ENCODE measurements around the gene PAFAH2. TPM values are rescaled to one million over a fixed set of nuclear protein-coding genes. Genes with fewer than 3 reads are reported as not detected.

PAFAH2 gene
- total RNA-seq, 1 donor from 2014 or later, result 5.1 TPM

GRCh38 chr1:26031611-26032220 is 33.9 kb upstream of the PAFAH2 start:
- peak; percentile 98 for DNase-seq (ENCODE audit: low spot score)

DNA sequence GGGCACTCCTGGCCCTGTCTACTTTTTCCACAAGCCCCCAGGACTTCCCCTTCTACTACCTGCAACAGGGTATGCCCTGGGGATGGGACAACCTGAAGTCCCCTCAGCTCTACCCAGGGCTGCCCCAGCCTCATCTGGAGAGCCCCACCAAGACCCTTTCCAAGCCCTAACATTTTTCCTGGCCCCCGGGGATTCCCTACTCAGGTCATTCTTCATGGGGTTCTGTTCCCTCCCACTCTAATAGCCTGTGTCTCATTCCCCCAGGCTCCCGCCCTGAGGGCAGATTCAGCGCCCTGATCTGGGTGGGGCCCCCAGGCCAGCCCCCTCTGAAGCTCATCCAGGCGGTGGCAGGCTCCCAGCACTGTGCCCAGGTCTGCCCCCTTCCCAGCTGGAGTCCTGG is 33.3 kb upstream of the PAFAH2 start:
- DNase-seq (ENCODE audit: low spot score), result no peak

GRCh38 chr1:26029864-26030481 is 32.1 kb upstream of the PAFAH2 start:
- DNase-seq (ENCODE audit: low spot score), result no peak

GRCh38 chr1:26029054-26029863 is 31.4 kb upstream of the PAFAH2 start:
- DNase-seq (ENCODE audit: low spot score), result no peak

DNA sequence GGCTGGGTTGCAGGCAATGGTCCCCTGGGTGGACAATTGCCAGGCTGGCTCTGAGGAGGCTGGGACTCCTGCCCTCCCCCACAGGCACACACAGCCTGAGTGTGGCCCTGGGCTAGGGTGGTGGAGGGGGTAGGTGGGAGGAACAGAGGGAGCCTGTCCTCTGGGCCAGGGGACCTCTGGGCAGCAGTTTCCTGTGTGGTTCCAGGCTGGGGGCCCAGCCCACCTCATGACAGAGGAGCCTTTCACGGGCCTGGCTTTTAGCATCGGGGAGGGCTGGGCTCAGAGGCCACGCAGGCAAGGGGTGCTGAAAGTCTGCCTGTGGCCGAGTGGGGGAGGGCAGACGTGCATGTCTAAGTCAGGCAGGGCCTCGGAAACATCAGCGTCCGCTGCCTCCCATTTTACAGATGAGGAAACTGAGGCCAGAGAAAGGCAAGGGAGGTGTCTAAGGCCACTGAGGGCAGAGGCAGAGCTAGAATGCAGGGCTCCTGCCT is 30.7 kb upstream of the PAFAH2 start:
- DNase-seq (ENCODE audit: low spot score), result no peak

DNA sequence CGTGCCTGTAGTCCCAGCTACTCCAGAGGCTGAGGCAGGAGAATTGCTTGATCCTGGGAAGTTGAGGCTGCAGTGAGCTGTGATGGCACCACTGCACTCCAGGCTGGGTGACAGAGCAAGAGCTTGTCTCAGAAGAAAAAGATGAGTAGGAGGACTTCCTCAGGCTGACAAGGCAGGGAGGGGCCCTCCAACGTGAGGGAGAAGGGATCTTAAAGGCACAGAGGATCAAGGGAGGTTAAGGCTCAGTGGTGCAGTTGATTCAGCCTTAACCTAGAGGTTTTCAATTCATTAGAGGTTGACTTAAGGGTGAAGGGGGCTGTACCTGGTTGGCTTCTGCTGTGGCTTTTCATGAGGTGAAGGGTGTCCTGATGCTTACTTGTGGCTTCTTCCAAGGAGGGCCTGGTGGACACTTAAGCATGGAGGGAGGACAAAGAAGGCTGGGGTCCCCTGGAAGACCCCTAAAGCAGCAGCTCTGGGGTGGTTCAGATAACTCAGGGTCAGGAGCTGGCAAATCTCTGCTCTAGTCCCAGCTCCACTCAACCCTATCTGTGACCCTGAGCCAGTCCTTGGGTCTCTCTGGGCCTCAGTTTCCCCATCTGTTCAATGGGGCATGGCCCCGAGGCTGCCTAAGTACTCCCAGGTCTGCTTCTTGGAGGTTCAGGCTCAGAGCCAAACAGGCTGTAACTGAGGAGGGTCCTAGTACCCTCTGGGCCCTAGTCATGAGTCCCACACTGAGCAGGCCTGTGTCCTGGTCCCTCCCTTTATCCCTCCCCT is 30.0 kb upstream of the PAFAH2 start:
- no peak for DNase-seq (ENCODE audit: low spot score)

DNA sequence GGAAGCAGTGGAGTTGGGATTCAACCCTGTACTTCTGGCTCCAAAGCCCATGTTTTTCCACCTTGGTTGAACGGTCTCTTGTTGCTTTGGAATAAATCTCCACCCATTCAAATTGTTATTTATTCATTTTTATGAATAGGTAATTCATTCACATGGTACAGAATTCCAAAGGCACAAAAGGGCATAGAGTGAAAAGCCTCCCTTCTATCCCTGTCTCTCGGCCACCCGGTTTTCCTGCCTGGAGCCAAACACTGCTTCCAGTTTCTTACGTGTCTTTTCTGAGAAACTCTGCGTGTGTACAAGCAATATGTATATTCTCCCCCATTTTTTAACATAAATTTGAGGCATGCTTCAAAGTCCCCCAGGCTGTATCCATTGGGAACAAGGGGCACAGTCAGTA is 27.7 kb upstream of the PAFAH2 start:
- no peak for DNase-seq (ENCODE audit: low spot score)

DNA sequence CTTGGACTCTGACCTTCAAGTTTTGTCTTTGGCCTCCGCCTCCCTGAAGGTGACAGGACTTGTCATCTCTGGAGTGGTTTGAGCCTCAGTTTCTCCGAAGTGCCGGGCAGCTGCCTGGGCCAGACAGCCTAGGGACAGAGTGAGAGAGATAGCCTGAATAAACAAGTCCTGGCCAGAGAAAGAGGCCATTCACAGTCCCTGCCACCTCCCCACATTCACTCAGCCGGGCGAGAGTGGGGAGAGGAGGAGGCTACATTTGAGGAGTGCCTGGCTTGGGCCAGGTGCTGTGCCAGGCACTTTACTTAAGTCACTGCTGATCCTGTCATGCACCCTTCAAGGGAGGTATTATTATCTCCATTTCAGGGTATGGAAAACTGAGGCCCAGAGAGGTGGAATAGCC is 27.2 kb upstream of the PAFAH2 start:
- DNase-seq (ENCODE audit: low spot score), result no peak

DNA sequence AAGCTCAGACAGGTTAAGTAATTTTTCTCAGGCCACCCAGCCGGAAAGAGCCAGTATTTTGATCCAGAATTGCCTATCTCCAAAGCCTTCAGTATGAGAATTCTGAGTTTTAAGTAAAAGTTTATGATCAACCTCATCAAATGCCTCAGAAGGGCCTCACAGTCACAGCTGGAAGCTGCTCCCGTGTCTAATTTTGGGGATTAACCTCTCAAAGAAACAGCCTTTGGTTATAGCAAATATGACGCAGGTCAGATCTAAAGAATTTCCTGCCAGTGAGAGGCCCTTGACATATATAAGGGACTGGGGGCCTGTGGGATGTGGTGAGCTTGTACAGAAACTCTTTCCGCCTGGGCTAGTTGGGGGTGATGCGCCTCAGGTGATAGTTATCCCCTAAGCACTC is 26.0 kb upstream of the PAFAH2 start:
- no peak for DNase-seq (ENCODE audit: low spot score)

DNA sequence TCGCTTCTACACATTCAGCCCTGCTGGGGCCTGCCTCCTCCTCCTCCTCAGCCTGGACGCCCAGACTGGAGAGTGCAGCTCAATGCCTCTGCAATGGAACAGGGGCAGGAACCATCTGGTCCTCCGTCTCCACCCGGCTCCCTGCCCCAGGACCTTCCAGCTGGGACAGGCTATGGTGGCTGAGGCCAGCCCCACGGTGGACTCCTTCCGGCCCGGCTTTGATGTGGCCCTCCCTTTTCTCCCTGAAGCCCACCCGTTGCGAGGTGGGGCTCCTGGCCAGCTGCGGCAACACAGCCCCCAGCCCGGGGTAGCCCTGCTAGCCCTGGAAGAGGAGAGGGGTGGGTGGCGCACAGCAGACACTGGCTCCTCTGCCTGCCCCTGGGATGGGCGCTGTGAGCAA is 25.1 kb upstream of the PAFAH2 start:
- no peak for DNase-seq (ENCODE audit: low spot score)

DNA sequence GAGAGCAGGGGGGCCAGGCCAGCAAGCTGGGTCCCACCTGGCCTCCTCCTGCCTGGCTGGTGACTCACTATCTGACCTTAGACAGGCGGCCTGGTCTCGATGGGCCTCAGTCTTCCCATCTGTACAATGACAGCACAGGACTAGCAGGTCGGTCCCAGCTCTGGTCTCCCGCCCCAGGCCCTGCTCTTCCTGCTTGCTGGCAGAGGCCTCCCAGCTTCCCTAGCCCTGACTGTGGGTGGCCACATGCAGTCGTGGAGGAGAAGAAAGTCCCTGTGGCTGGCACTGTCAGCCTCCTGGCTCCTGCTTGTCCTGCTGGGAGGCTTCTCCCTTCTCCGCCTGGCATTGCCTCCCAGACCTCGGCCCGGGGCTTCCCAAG is 24.5 kb upstream of the PAFAH2 start:
- no peak for DNase-seq (ENCODE audit: low spot score)

- DNase-seq (ENCODE audit: low spot score), result peak; percentile 69
Measured at GRCh38 chr1:26021647-26022403, 24.0 kb upstream of the PAFAH2 start, which contains the start of gene EXTL1. Gene EXTL1 (plus strand): TSS chr1:26021775. CDS start chr1:26022647, 872 bp downstream.

- no peak for DNase-seq (ENCODE audit: low spot score)
Measured at GRCh38 chr1:26020941-26021646, 23.2 kb upstream of the PAFAH2 start.

DNA sequence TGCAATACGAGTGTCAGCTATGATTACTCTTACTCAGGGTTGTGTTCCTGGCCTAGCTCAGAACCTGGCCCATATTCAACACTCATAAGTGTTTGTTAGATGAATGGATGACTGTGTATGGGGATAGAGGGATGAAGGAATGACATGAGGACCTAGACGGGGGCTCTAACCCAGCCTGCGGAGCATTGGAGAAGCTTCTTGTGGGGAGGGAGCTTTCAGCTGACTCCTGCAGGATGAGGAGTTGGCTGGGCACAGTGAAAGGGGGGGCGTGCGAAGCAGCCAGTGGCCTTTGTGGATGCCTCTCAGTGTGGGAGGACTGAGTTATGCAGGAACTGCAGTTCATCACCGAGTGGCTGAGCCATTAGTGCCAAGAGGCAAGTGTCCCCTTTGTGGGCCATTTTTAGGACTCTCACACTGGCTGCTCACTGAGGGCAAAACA is 22.5 kb upstream of the PAFAH2 start:
- no peak for DNase-seq (ENCODE audit: low spot score)

DNA sequence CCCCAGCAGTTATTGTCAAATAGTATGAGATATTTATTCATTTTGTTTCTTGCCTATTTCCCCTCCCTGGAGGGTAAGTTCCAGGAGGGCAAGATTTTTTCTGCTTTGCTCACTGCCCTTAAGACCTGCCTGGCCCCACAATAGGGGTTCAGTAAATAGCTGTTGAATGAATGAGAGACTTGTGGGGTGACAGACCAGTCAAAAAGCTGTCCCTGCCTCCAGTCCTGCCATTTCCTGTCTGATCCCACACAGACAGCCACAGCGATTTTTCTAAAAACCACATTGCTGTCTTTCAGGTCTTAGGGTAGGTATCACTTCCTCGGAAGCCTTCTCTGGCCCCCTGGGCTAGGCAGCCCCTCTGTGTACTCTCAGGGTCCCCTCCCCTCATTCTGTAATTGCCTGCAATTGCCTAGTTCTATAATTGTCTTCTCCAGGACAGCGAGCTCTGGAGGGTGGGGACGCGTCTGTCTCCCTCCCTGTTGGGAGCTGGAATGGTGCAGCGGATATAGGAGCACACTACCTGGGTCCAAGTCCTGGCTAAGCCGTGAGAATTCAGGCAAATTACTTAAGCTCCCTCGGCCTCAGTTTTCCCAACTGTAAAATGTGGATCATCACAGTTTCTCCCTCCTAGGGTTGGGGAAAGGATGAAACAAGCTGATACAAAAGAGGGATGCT is 21.9 kb upstream of the PAFAH2 start:
- DNase-seq (ENCODE audit: low spot score), result no peak

- peak; percentile 42 for DNase-seq (ENCODE audit: low spot score)
Measured at GRCh38 chr1:26017606-26018005, 19.7 kb upstream of the PAFAH2 start.

GRCh38 chr1:26016953-26017545 is 19.2 kb upstream of the PAFAH2 start:
- DNase-seq (ENCODE audit: low spot score), result no peak

- DNase-seq (ENCODE audit: low spot score), result no peak
Measured at GRCh38 chr1:26016258-26016952, 18.5 kb upstream of the PAFAH2 start.

DNA sequence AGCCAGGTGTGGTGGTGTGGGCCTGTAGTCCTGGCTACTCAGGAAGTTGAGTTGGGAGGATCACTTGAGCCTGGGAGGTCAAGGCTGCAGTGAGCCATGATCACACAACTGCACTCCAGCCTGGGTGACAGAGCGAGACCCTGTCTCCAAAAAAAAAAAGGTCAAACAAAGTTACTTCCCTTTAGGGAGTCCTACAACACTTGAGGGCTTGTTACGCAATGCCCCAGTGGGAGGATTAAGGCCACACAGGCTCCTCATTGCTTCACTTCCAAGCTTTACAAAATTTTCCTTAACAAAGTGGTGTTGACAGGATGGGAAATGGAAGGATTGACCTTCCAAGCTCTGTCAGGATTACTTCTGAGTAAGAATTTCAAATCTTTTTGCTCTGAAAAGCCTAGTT is 17.5 kb upstream of the PAFAH2 start:
- DNase-seq (ENCODE audit: low spot score), result peak; percentile 82

Measured in umbilical cord (tissue), 2 donors.